NOMO-1 treated with DMSO at 0.1 percent for 48 hours (cell line): ENCODE results near the gene MRTFA.
"Not testable (repeated sequence)": the region's sequence is repeated elsewhere in the genome, so short reads cannot be mapped to it uniquely, and the experiment has no call there.

Source experiments
- DNase-seq: peaks from one replicate; lab custom pipeline; 2025; ENCODE audit not compliant: unreplicated experiment; lab: John Stamatoyannopoulos, UW

MRTFA gene

GRCh38 chr22:40628354-40629042, 8.0 kb downstream of the MRTFA start:
- DNase-seq: peak; percentile 15

GRCh38 chr22:40627612-40628011, 8.9 kb downstream of the MRTFA start:
- DNase-seq: no peak

- DNase-seq: no peak
Observed at GRCh38 chr22:40626851-40627250, 9.7 kb downstream of the MRTFA start.

- not testable (repeated sequence) for DNase-seq
Observed at GRCh38 chr22:40625794-40626193, 10.7 kb downstream of the MRTFA start.

- not testable (repeated sequence) for DNase-seq
Observed at GRCh38 chr22:40625281-40625680, 11.2 kb downstream of the MRTFA start.

- no peak for DNase-seq
Observed at GRCh38 chr22:40624770-40625169, 11.7 kb downstream of the MRTFA start.

GRCh38 chr22:40621309-40622151, 15.0 kb downstream of the MRTFA start:
- peak; percentile 85 for DNase-seq

- no peak for DNase-seq
Observed at GRCh38 chr22:40620464-40621046, 16.0 kb downstream of the MRTFA start.

- no peak for DNase-seq
Observed at GRCh38 chr22:40618400-40618799, 18.1 kb downstream of the MRTFA start.

- no peak for DNase-seq
Observed at GRCh38 chr22:40616578-40616977, 19.9 kb downstream of the MRTFA start.

GRCh38 chr22:40613067-40613466, 23.5 kb downstream of the MRTFA start:
- no peak for DNase-seq

GRCh38 chr22:40612291-40612751, 24.2 kb downstream of the MRTFA start:
- no peak for DNase-seq

GRCh38 chr22:40611606-40612005, 24.9 kb downstream of the MRTFA start:
- DNase-seq: no peak

- no peak for DNase-seq
Observed at GRCh38 chr22:40610329-40610850, 26.1 kb downstream of the MRTFA start.

- no peak for DNase-seq
Observed at GRCh38 chr22:40609216-40609615, 27.3 kb downstream of the MRTFA start.

GRCh38 chr22:40607506-40607905, 29.0 kb downstream of the MRTFA start:
- DNase-seq: no peak

GRCh38 chr22:40606306-40606705, 30.2 kb downstream of the MRTFA start:
- no peak for DNase-seq

GRCh38 chr22:40605761-40606160, 30.8 kb downstream of the MRTFA start:
- DNase-seq: no peak

GRCh38 chr22:40603088-40603605, 33.4 kb downstream of the MRTFA start:
- DNase-seq: no peak

GRCh38 chr22:40602231-40602630, 34.3 kb downstream of the MRTFA start:
- no peak for DNase-seq

GRCh38 chr22:40599731-40600130, 36.8 kb downstream of the MRTFA start:
- DNase-seq: no peak
